ENCODE results near the gene CEBPB.

- TF ChIP-seq POLR2A (IDR thresholded peaks at IDR 0.05), result no peak
- no peak for TF ChIP-seq CTCF (IDR thresholded peaks at IDR 0.05)
Measured at GRCh38 chr20:50151034-50151743, 39.4 kb upstream of the CEBPB start.
